GM12878 (cell line): ENCODE measurements around the gene CTSE. TPM values are rescaled to one million over a fixed set of nuclear protein-coding genes. Genes with fewer than 3 reads are reported as not detected.

ENCODE experiments used
- ATAC-seq: fragments of 200-7000 bp; cut with Tn5 transposase; 3 replicates; pipeline ENCODE4 v1.9.1; 2020; ENCODE audit warnings: mild to moderate bottlenecking, moderate library complexity
- BruUV-seq: library from RNA; stranded (reverse); fragments of 400-500 nt; replicated peaks from 2 replicates; lab custom pipeline; 2021; lab: Mats Ljungman, UMichigan
- CTCF ChIA-PET: fragments of 300-600 bp; sonication (Branson Sonifier 250); formaldehyde crosslinking; extraction: SDS; loops from one replicate; lab custom pipeline; 2021; ENCODE audit warnings: inconsistent platforms; lab: Yijun Ruan, JAX
- POLR2A ChIA-PET: fragments of 350-600 bp; formaldehyde crosslinking; extraction: SDS; loops from one replicate; lab custom pipeline; 2021; ENCODE audit warnings: inconsistent platforms; lab: Charles Lee
- RAD21 ChIA-PET: fragments of 300-600 bp; sonication (Branson Sonifier 250); formaldehyde crosslinking; loops from one replicate; lab custom pipeline; 2023; ENCODE audit warnings: antibody characterized with exemption; ENCODE audit not compliant: unreplicated experiment; lab: Charles Lee
- SMC1A ChIA-PET: fragments of 300-600 bp; sonication (Branson Sonifier 250); formaldehyde crosslinking; loops from one replicate; lab custom pipeline; 2023; ENCODE audit not compliant: unreplicated experiment, uncharacterized antibody; lab: Charles Lee
- DNase-seq: peaks from one replicate; pipeline ENCODE4 v3.0.0-alpha.2; 2011; ENCODE audit warnings: low read depth, low spot score
- FAIRE-seq: peaks from 3 replicates; lab custom pipeline; 2011; peaks lifted over from hg19 to GRCh38; lab: Jason Lieb, UNC
- H2AFZ ChIP-seq: 2 replicates; pipeline ENCODE4 v1.6.0; 2011; ENCODE audit warnings: low read depth, low read length, control low read depth; ENCODE audit not compliant: control insufficient read depth
- H3K27ac ChIP-seq: 2 replicates; pipeline ENCODE4 v1.5.1; 2011; ENCODE audit warnings: control low read depth; ENCODE audit not compliant: control insufficient read depth, insufficient read depth
- H3K27me3 ChIP-seq, 2 experiments: replicated peaks in 1 of 2; 2 replicates each; pipeline versions ENCODE4 v1.6.0 to v1.6.1; 2011; ENCODE audit warnings: low read length in 1 of 2; ENCODE audit not compliant: control insufficient read depth in 2 of 2, insufficient read depth in 2 of 2
- H3K36me3 ChIP-seq, 2 experiments: 2 replicates each; pipeline ENCODE4 v1.5.1; 2011; ENCODE audit warnings: low read length in 1 of 2; ENCODE audit not compliant: control insufficient read depth in 2 of 2, insufficient read depth in 2 of 2
- H3K4me1 ChIP-seq: 2 replicates; pipeline ENCODE4 v1.6.1; 2011; ENCODE audit warnings: mild to moderate bottlenecking, low read length, moderate library complexity, mixed read lengths; ENCODE audit not compliant: control insufficient read depth, insufficient read depth
- H3K4me2 ChIP-seq: 2 replicates; pipeline ENCODE4 v1.6.0; 2011; ENCODE audit warnings: control low read depth; ENCODE audit not compliant: control insufficient read depth, insufficient read depth
- H3K4me3 ChIP-seq: fragments of 200-600 bp; sonication (generic); 2 replicates; pipeline ENCODE4 v1.5.1; 2016
- H3K79me2 ChIP-seq: 2 replicates; pipeline ENCODE4 v1.6.0; 2011; ENCODE audit warnings: low read length; ENCODE audit not compliant: control insufficient read depth, insufficient read depth
- H3K9ac ChIP-seq: 2 replicates; pipeline ENCODE4 v1.8.0; 2011; ENCODE audit warnings: low read length, control low read depth, mixed read lengths; ENCODE audit not compliant: control insufficient read depth, insufficient read depth
- H3K9me3 ChIP-seq: replicated peaks from 3 replicates; pipeline ENCODE4 v1.5.1; 2011; ENCODE audit warnings: mild to moderate bottlenecking, low read length; ENCODE audit not compliant: control insufficient read depth, insufficient read depth
- H4K20me1 ChIP-seq: 2 replicates; pipeline ENCODE4 v1.6.0; 2011; ENCODE audit not compliant: control insufficient read depth, insufficient read depth
- HDGF ChIP-seq: fragments of 450-650 bp; IDR thresholded peaks from 2 replicates; pipeline ENCODE4 v1.6.1; 2016; ENCODE audit warnings: antibody characterized with exemption
- IRF4 ChIP-seq: IDR thresholded peaks from 2 replicates; pipeline ENCODE4 v1.6.1; 2011; ENCODE audit warnings: low read depth, low read length
- MAX ChIP-seq: IDR thresholded peaks from 2 replicates; pipeline ENCODE4 v1.6.1; 2012; ENCODE audit warnings: low read depth, low read length, improper control_type of control experiment
- RELB ChIP-seq: fragments of 450-650 bp; IDR thresholded peaks from 2 replicates; pipeline ENCODE4 v1.6.1; 2017; ENCODE audit warnings: low read depth, mild to moderate bottlenecking, moderate library complexity
- RUNX3 ChIP-seq: IDR thresholded peaks from 2 replicates; pipeline ENCODE4 v1.6.1; 2012; ENCODE audit warnings: low read length, inconsistent platforms
- SKIL ChIP-seq: fragments of 450-650 bp; IDR thresholded peaks from 2 replicates; pipeline ENCODE4 v1.6.1; 2017; ENCODE audit warnings: mild to moderate bottlenecking, low read depth, inconsistent platforms; ENCODE audit not compliant: poor library complexity, severe bottlenecking
- SPI1 ChIP-seq: IDR thresholded peaks from 2 replicates; pipeline ENCODE4 v1.6.1; 2011; ENCODE audit warnings: low read depth, mild to moderate bottlenecking, low read length, moderate library complexity, borderline replicate concordance; ENCODE audit not compliant: insufficient read depth
- TCF12 ChIP-seq: IDR thresholded peaks from 2 replicates; pipeline ENCODE4 v1.6.1; 2011; ENCODE audit warnings: low read depth, mild to moderate bottlenecking, low read length
- USF2 ChIP-seq: IDR thresholded peaks from 2 replicates; pipeline ENCODE4 v1.6.1; 2011; ENCODE audit warnings: low read depth, low read length, improper control_type of control experiment, borderline replicate concordance
- YY1 ChIP-seq: IDR thresholded peaks from 2 replicates; pipeline ENCODE4 v1.6.1; 2011; ENCODE audit warnings: low read depth, mild to moderate bottlenecking, low read length
- ZNF384 ChIP-seq: IDR thresholded peaks from 2 replicates; pipeline ENCODE4 v1.6.1; 2012; ENCODE audit warnings: low read depth, mild to moderate bottlenecking, low read length, improper control_type of control experiment, borderline replicate concordance
- WGBS: methylation state at CpG from one replicate; pipeline ENCODE4 v1.1.6; 2016; ENCODE audit warnings: low lambda C conversion rate; ENCODE audit not compliant: insufficient replicate concordance, insufficient coverage; ENCODE audit errors: missing lambda C conversion rate; 5-methylcytosine and 5-hydroxymethylcytosine counted together
- in situ Hi-C: fragments of 300-500 bp; cut with MboI; formaldehyde crosslinking; loops from 9 replicates; pipeline ENCODE4 v1.14.3; 2018; ENCODE audit warnings: mixed read lengths
- intact Hi-C: fragments of 100-400 bp; cut with micrococcal nuclease; formaldehyde crosslinking; loops from one replicate; pipeline ENCODE4 v1.14.2; 2022; ENCODE audit not compliant: unreplicated experiment
- polyA plus RNA-seq, 11 experiments: library from polyadenylated mRNA; depleted of rRNA in 4 of 11; unstranded in 6 of 11; stranded (reverse) in 5 of 11; fragments of >200 nt; fragmentation: Nextera tagmentation in 4 of 11; fragmentation: Illumina TruSeq in 1 of 11; extraction: Ambion mirVana in 4 of 11; extraction: Trizol in 1 of 11; gene quantifications; 1 replicate in 1 of 11; 2 replicates in 10 of 11; pipeline versions ENCODE4 v1.2.1 to v1.2.3, GENCODE V29; 2011 to 2016; ENCODE audit warnings: inconsistent platforms in 2 of 11, missing spikeins in 2 of 11, low read depth in 1 of 11
- total RNA-seq, 4 experiments: library from RNA; depleted of rRNA in 3 of 4; stranded (reverse); fragments of >200 nt in 3 of 4; fragmentation: Illumina TruSeq in 1 of 4; extraction: Trizol in 1 of 4; gene quantifications; 2 replicates each; pipeline versions ENCODE4 v1.2.1 to v1.2.3, GENCODE V29; 2013 to 2021

The CTSE gene
- total and polyA plus RNA-seq, 10 of the 15 experiments (the other 5 are each of a cell fraction or from before 2014, with no cell fraction given): 0.26 TPM; not detected in 9

GRCh38 chr1:206066479-206067171 is 42.9 kb upstream of the CTSE start:
- H3K4me1 ChIP-seq: peaks cover 26% of the 10 kb centered on the region
- peak; percentile 89 for FAIRE-seq
- no peak overlapping the region for H3K4me3 ChIP-seq
- TF ChIP-seq SKIL (peak; percentile 53), USF2 (no peak), MAX (no peak), TCF12 (0 out of 2 replicates have a peak, but pooled peaks have one; percentile 8), RELB (no peak), ZNF384 (peak; percentile 36; the same call in 1 of the 2 replicates), RUNX3 (peak; percentile 64; the same call in 1 of the 2 replicates), SPI1 (peak; percentile 74; the same call in 1 of the 2 replicates), IRF4 (0 out of 2 replicates have a peak, but pooled peaks have one; percentile 58), YY1 (no peak), HDGF (0 out of 2 replicates have a peak, but pooled peaks have one; percentile 18)
- TF ChIP-seq, all 136 proteins: peak for 7
- Histone ChIP-seq H4K20me1 (no peaks in the 10 kb centered on the region; the same call in 1 of the 2 replicates), H3K36me3 (peaks cover 8 to 15% of the 10 kb centered on the region in 2 experiments), H3K79me2 (no peaks in the 10 kb centered on the region), H3K27me3 (no peaks in the 10 kb centered on the region), H3K27ac (no peak overlapping the region), H3K9me3 (no peaks in the 10 kb centered on the region; the same call in 2 of the 3 replicates), H2AFZ (no peak overlapping the region), H3K4me2 (no peak overlapping the region), H3K9ac (no peak overlapping the region)
- ChIA-PET SMC1A (interaction anchor here (1.2 kb wide), 1 partner anchor 36 kb away, joined by 4 read pairs; no protein-coding TSS in a partner anchor), CTCF (interaction anchor here (1.4 to 1.6 kb wide), 4 partner anchors 10 to 89 kb away, joined by 3 to 8 read pairs (median 4); no protein-coding TSS in a partner anchor), POLR2A (no interaction called here), RAD21 (interaction anchor here (0.7 kb wide), 1 partner anchor 159 kb away, joined by 3 read pairs; no protein-coding TSS in a partner anchor)
- intact Hi-C loops: loop anchor here (5.0 kb wide), 1 partner anchor 34 kb away; no protein-coding TSS in a partner anchor
- no TSS peak for BruUV-seq
- ATAC-seq (peak; percentile 93), DNase-seq (no peak)
- in situ Hi-C loops: no loop called here
- WGBS: 30% methylated on average over 5 of the region's 6 CpGs
